ENCODE data around the gene TXNRD2.

The TXNRD2 gene

GRCh38 chr22:19965771-19966709, 24.4 kb upstream of the TXNRD2 start:
- DNase-seq, result no peak

DNA sequence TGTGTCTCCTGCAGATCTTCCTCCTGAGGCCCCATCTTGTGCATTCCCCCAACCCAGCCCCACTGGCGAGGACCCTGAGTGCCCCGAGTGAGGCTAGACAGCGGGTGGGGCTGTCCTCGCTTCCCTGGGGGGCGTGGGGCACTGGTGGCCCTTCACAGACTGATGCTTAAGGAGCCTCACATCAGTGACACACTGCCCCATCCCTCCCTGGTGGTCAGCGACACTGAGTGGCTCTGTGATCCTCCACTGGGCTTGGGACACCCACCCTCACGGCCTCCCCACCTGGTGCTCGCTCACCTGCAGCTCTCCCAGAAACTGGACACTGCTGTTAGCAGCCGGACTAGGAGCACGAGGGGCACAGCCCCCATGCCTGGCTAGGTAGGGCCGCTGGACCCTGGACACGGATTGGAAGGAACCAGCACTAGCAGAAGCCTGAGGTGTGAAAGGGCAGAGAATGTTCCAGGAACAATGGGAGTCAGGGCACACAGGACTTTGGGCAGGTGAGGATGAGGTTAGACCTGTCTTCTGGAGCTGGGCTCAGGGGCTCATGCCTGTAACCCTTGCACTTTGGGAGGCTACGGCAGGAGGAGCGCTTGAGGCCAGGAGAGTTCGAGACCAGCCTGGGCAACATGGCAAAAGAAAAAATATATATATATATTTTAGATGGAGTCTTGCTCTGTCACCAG, 23.2 kb upstream of the TXNRD2 start:
- DNase-seq, result no peak

DNA sequence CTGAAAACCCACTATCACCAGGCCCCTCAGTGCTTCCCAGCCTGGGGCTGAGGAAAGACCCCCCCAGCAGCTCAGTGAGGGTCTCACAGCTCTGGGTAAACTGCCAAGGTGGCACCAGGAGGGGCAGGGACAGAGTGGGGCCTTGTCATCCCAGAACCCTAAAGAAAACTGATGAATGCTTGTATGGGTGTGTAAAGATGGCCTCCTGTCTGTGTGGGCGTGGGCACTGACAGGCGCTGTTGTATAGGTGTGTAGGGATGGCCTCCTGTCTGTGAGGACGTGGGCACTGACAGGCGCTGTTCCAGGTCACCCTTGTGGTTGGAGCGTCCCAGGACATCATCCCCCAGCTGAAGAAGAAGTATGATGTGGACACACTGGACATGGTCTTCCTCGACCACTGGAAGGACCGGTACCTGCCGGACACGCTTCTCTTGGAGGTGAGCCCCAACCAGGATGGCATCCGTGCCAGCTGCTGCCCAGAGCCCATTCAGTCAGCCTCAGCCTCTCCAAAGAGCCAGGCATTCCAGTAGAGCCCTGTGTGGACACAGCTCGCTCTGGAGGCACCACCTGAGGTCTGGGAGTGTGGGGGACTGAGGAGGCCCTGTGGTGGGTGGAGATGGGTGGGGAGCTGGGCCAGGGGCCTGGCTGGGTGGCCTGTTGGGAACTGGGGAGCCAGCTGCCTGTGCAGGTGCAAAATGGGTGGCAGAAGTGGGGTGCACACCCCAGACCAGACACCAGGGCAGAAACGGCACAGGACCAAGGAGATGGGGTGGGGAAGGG, 22.4 kb upstream of the TXNRD2 start:
- DNase-seq, result no peak

DNA sequence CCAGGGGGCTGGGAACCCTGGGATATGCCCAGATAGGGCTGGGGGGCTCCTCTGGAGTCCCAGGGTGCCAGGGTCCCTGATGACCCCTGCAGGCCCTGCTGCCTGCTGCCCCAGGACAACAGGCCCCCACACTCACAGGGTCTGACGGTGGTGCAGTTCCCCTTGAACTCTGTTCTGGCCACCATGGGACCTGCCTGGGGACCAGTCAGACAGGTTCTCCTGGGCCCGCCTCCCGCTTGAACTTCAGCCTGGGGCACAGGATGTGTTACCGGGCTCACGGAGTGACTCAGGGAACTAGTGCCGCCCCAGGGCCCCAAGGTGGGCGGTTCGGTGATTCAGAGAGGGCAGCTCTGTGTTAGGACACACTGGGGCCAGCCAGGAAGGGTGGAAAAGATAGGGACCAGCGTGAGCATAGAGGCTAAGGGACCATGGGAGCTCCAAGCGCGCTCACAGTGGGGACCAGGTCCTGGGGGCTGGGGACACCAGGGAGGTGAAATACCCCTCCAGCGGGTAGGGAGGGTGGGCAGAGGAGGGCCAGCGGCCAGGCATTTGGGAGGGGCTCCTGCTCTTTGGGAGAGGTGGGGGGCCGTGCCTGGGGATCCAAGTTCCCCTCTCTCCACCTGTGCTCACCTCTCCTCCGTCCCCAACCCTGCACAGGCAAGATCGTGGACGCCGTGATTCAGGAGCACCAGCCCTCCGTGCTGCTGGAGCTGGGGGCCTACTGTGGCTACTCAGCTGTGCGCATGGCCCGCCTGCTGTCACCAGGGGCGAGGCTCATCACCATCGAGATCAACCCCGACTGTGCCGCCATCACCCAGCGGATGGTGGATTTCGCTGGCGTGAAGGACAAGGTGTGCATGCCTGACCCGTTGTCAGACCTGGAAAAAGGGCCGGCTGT, 21.5 kb upstream of the TXNRD2 start:
- no peak for DNase-seq

DNA sequence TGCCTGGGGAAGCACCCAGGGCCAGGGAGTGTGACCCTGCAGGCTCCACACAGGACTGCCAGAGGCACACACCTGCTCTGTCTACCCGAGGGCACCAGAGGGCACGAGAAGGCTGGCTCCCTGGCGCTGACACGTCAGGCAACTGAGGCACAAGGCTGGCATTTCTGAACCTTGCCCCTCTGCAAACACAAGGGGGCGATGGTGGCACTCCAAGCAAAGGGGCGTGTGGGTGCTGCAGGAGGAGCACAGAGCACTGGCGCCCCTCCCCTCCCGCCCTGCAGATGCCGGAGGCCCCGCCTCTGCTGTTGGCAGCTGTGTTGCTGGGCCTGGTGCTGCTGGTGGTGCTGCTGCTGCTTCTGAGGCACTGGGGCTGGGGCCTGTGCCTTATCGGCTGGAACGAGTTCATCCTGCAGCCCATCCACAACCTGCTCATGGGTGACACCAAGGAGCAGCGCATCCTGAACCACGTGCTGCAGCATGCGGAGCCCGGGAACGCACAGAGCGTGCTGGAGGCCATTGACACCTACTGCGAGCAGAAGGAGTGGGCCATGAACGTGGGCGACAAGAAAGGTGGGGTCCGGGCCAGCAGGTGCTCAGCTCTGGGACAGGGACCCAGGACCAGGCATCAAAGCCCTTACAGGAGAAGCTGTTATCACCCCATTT, 20.8 kb upstream of the TXNRD2 start:
- peak; percentile 62 for DNase-seq

DNA sequence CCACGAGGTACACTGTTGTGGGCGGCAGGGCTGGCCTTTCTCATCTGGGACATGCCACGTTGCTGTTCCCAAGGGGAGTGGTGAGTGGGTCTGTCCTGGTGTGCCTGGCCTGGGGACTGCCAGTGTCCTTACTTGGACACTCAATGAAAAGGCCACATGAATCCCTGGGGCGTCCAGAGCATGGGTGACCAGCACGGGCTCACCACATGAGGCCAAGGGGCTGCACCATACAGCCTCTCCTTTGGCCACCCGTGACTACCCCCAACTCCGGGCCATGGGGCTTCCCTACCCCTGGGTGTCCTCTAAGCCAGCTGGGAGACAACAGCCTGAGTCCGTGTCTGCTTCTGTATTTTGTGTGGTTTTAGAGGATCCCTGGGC, 20.2 kb upstream of the TXNRD2 start:
- no peak for DNase-seq

DNA sequence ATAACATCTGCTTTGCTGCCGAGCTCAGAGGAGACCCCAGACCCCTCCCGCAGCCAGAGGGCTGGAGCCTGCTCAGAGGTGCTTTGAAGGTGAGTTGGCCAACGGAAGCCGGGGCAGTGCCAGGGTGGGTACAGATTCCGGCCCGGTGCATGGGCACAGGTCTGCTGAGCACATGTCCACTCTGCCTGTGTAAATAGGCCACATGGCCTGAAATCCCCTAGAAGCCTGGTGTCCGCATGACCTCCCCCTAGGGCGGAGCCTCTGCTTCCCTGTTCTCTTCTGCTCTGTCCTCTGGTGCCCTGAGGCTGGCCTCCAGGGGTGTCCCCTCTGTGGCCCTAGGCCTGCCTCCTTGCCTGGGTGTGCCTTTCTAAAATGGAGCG, 19.6 kb upstream of the TXNRD2 start:
- peak; percentile 60 for DNase-seq

GRCh38 chr22:19960491-19961200, 19.0 kb upstream of the TXNRD2 start:
- DNase-seq, result no peak

GRCh38 chr22:19959587-19960490, 18.2 kb upstream of the TXNRD2 start:
- DNase-seq, result no peak

GRCh38 chr22:19959043-19959586, 17.5 kb upstream of the TXNRD2 start:
- DNase-seq, result peak; percentile 19

DNA sequence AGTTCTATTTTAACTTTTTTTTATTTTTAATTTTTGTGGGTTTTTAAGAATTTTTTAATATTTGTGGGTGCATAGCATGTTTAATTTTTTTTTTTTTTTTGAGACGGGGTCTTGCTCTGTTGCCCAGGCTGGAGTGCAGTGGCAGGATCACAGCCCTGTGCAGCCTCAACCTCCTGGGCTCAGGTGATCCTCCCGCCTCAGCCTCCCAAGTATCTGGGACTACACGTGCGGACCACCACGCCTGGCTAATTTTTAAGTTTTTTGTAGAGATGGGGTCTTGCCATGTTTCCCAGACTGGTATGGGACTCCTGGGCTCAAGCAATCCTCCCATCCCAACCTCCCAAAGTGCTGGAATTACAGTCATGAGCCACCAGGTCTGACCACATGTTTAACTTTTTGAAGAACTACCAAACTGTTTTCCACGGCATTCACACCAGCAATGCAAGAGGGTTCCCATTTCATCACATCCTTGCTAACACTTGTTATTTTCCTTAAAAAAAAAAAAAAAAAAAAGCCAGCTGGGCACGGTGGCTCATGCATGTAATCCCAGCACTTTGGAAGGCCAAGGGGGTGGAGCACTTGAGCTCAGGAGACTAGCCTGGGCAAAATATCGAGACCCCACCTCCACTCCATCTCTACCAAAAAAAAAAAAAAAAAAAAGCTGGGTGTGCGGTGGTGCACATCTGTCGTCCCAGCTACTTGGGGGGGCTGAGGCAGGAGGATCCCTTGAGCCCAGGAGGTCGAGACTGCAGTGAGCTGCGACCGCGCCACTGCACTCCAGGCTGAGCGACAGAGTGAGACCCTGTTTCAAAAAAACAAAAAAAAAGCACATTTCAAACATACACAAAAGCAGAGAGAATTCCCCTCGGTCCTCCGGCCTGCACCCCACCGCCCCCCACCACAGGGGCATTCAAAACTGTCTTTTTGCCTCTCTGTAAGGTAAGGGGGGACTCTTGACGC, 16.7 kb upstream of the TXNRD2 start:
- no peak for DNase-seq

GRCh38 chr22:19957445-19957844, 15.8 kb upstream of the TXNRD2 start:
- DNase-seq, result no peak

GRCh38 chr22:19955241-19956128, 13.9 kb upstream of the TXNRD2 start:
- DNase-seq, result no peak

DNA sequence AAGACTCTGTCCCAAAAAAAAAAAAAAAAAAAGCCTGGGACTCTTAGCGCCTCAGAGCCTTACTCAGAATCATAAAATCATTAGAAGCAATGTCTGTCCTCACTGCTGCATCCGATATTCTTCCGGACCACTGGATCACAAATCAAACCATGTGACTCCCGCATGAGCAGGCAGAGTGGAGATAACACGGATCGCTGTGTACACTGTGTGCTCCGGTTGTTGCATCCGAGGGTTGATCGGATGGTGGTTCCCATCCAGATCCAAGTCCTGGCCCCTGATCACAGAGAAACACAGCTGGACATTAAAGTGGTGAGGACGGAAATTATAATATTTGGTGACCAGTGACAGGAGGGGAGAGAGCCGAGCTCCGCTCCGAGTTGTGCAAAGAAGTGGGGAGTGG, 9.7 kb upstream of the TXNRD2 start:
- no peak for DNase-seq

DNA sequence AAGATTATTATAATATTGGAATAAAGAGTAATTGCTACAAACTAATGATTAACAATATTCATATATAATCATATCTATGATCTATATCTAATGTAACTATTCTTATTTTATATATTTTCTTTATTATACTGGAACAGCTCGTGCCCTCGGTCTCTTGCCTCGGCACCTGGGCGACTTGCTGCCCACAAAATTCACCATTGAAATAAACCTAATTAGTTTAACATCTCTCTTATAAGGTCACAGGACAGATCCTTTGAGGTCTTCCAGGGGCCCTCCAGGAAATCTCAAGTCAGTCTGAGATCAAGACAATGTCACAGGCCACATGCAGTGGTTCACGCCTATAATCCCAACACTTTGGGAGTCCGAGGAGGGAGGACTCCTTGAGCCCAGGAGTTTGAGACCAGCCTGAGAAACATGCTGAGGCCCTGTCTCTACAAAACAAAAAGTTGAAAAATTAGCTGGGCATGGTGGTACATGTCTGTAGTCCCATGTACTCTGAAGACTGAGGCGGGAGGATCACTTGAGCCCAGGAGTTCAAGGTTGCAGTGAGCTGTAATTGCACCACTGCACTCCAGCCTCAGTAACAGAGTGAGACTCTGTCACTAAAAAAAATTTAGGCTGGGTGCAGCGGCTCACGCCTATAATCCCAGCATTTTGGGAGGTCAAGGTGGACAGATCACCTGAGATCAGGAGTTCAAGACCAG, 6.6 kb upstream of the TXNRD2 start:
- no peak for DNase-seq

- peak; percentile 54 for DNase-seq
Observed at GRCh38 chr22:19943082-19944026, 1.7 kb upstream of the TXNRD2 start.
